ENCODE measurements around the gene PLB1.

GRCh38 chr2:28486526-28486925, 9.3 kb upstream of the PLB1 start:
- no peak for TF ChIP-seq POLR2AphosphoS5 (IDR thresholded peaks at IDR 0.05)
- no peak for TF ChIP-seq CTCF (IDR thresholded peaks at IDR 0.05; ENCODE audit: poor library complexity, severe bottlenecking)
- no peak for TF ChIP-seq EZH2 (IDR thresholded peaks at IDR 0.05; ENCODE audit: borderline replicate concordance, insufficient read depth, low read length, poor library complexity, severe bottlenecking)
- TF ChIP-seq MXI1 (conservative IDR thresholded peaks at IDR 0.05; ENCODE audit: poor library complexity, severe bottlenecking) = no peak
- no peak for TF ChIP-seq SMC3 (conservative IDR thresholded peaks at IDR 0.05; ENCODE audit: poor library complexity)

Measured in neural cell (in vitro differentiated cells).